ENCODE results near the gene FBXW11.

Gene FBXW11

GRCh38 chr5:172006321-172007174, at the start of gene FBXW11:
TSS of gene FBXW11 (minus strand) at chr5:172006638. CDS start at chr5:172006502, 136 bp downstream.
- peak; percentile 92 for DNase-seq (ENCODE audit: low read depth in 2 of 2)

- DNase-seq (ENCODE audit: low read depth in 2 of 2), result no peak
Observed at GRCh38 chr5:172055996-172056395, 49.6 kb upstream of the FBXW11 start.

GRCh38 chr5:172055421-172055820, 49.0 kb upstream of the FBXW11 start:
- DNase-seq (ENCODE audit: low read depth in 2 of 2), result no peak

GRCh38 chr5:172054611-172055153, 48.2 kb upstream of the FBXW11 start:
- DNase-seq (ENCODE audit: low read depth in 2 of 2), result no peak

- DNase-seq (ENCODE audit: low read depth in 2 of 2), result no peak
Observed at GRCh38 chr5:172052450-172053236, 46.2 kb upstream of the FBXW11 start.

GRCh38 chr5:172051643-172052339, 45.4 kb upstream of the FBXW11 start:
- no peak for DNase-seq (ENCODE audit: low read depth in 2 of 2)

GRCh38 chr5:172050080-172050479, 43.6 kb upstream of the FBXW11 start:
- DNase-seq (ENCODE audit: low read depth in 2 of 2), result no peak

GRCh38 chr5:172049226-172049796, 42.9 kb upstream of the FBXW11 start:
- DNase-seq (ENCODE audit: low read depth in 2 of 2), result no peak

- DNase-seq (ENCODE audit: low read depth in 2 of 2), result no peak
Observed at GRCh38 chr5:172048539-172049101, 42.2 kb upstream of the FBXW11 start.

GRCh38 chr5:172048170-172048422, 41.7 kb upstream of the FBXW11 start:
- no peak for DNase-seq (ENCODE audit: low read depth in 2 of 2)

GRCh38 chr5:172046593-172046992, 40.2 kb upstream of the FBXW11 start:
- DNase-seq (ENCODE audit: low read depth in 2 of 2), result no peak

GRCh38 chr5:172045315-172045632, 38.8 kb upstream of the FBXW11 start:
- no peak for DNase-seq (ENCODE audit: low read depth in 2 of 2)

- DNase-seq (ENCODE audit: low read depth in 2 of 2), result no peak
Observed at GRCh38 chr5:172044631-172045314, 38.3 kb upstream of the FBXW11 start.

- DNase-seq (ENCODE audit: low read depth in 2 of 2), result no peak
Observed at GRCh38 chr5:172043865-172044264, 37.4 kb upstream of the FBXW11 start.

- DNase-seq (ENCODE audit: low read depth in 2 of 2), result no peak
Observed at GRCh38 chr5:172042183-172042582, 35.7 kb upstream of the FBXW11 start.

GRCh38 chr5:172038167-172038566, 31.7 kb upstream of the FBXW11 start:
- DNase-seq (ENCODE audit: low read depth in 2 of 2), result no peak

GRCh38 chr5:172035049-172035448, 28.6 kb upstream of the FBXW11 start:
- DNase-seq (ENCODE audit: low read depth in 2 of 2), result no peak

- DNase-seq (ENCODE audit: low read depth in 2 of 2), result no peak
Observed at GRCh38 chr5:172031894-172032461, 25.5 kb upstream of the FBXW11 start.

- no peak for DNase-seq (ENCODE audit: low read depth in 2 of 2)
Observed at GRCh38 chr5:172029876-172030275, 23.4 kb upstream of the FBXW11 start.

- DNase-seq (ENCODE audit: low read depth in 2 of 2), result no peak
Observed at GRCh38 chr5:172028167-172028566, 21.7 kb upstream of the FBXW11 start.
